HFFc6 (cell line): ENCODE results near the gene TUBGCP6. TPM values are rescaled to one million over a fixed set of nuclear protein-coding genes. Genes with fewer than 3 reads are reported as not detected.

Source experiments
- DNase-seq: peaks from one replicate; pipeline ENCODE4 v3.0.0-alpha.2; 2018
- H3K27ac Mint-ChIP-seq: 2 replicates; pipeline ENCODE4 v1.8.0; 2020; ENCODE audit warnings: mild to moderate bottlenecking, mixed read lengths
- H3K27me3 Mint-ChIP-seq: 2 replicates; pipeline ENCODE4 v1.8.0; 2021; ENCODE audit warnings: mild to moderate bottlenecking, moderate library complexity, mixed read lengths; ENCODE audit not compliant: insufficient read depth
- H3K36me3 Mint-ChIP-seq: 2 replicates; pipeline ENCODE4 v1.8.0; 2021; ENCODE audit warnings: low read depth, mixed read lengths
- H3K4me1 Mint-ChIP-seq: 2 replicates; pipeline ENCODE4 v1.8.0; 2020; ENCODE audit warnings: low read depth, mixed read lengths
- H3K4me3 Mint-ChIP-seq: 2 replicates; pipeline ENCODE4 v1.8.0; 2020; ENCODE audit warnings: mild to moderate bottlenecking, moderate library complexity, mixed read lengths
- H3K9me3 Mint-ChIP-seq: 2 replicates; pipeline ENCODE4 v1.8.0; 2020; ENCODE audit warnings: mild to moderate bottlenecking, mixed read lengths
- total RNA-seq, 6 experiments: library from RNA; stranded (reverse); fragmentation: NEBNext Ultra II Directional; extraction: Animal tissue kit (Norgen Biotek cat#: 25700); gene quantifications; 2 replicates in 1 of 6; 3 replicates in 5 of 6; pipeline ENCODE4 v1.2.3, GENCODE V29; 2021
- TF ChIP-seq, protein P1 (sequence below): fragments of 200-600 bp; sonication (generic); IDR thresholded peaks from 2 replicates; pipeline ENCODE4 v1.5.0; 2021; ENCODE audit warnings: antibody characterized with exemption, mild to moderate bottlenecking

Gene TUBGCP6
- total RNA-seq, 6 experiments from 2014 or later: 20.1 to 26.8 (median 21.7) TPM

- no peak overlapping the region for H3K27ac Mint-ChIP-seq
- H3K9me3 Mint-ChIP-seq: no peaks in the 10 kb centered on the region
- TF ChIP-seq, protein P1, sequence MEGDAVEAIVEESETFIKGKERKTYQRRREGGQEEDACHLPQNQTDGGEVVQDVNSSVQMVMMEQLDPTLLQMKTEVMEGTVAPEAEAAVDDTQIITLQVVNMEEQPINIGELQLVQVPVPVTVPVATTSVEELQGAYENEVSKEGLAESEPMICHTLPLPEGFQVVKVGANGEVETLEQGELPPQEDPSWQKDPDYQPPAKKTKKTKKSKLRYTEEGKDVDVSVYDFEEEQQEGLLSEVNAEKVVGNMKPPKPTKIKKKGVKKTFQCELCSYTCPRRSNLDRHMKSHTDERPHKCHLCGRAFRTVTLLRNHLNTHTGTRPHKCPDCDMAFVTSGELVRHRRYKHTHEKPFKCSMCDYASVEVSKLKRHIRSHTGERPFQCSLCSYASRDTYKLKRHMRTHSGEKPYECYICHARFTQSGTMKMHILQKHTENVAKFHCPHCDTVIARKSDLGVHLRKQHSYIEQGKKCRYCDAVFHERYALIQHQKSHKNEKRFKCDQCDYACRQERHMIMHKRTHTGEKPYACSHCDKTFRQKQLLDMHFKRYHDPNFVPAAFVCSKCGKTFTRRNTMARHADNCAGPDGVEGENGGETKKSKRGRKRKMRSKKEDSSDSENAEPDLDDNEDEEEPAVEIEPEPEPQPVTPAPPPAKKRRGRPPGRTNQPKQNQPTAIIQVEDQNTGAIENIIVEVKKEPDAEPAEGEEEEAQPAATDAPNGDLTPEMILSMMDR: no peak
- DNase-seq: no peak
- H3K36me3 Mint-ChIP-seq: peaks cover 29% of the 10 kb centered on the region
- H3K4me3 Mint-ChIP-seq: no peak overlapping the region
- peaks cover 3% of the 10 kb centered on the region for H3K27me3 Mint-ChIP-seq
- peaks cover 27% of the 10 kb centered on the region for H3K4me1 Mint-ChIP-seq
These were observed 6.1 kb downstream of the TUBGCP6 start for GRCh38 chr22:50238755-50239154.

DNA sequence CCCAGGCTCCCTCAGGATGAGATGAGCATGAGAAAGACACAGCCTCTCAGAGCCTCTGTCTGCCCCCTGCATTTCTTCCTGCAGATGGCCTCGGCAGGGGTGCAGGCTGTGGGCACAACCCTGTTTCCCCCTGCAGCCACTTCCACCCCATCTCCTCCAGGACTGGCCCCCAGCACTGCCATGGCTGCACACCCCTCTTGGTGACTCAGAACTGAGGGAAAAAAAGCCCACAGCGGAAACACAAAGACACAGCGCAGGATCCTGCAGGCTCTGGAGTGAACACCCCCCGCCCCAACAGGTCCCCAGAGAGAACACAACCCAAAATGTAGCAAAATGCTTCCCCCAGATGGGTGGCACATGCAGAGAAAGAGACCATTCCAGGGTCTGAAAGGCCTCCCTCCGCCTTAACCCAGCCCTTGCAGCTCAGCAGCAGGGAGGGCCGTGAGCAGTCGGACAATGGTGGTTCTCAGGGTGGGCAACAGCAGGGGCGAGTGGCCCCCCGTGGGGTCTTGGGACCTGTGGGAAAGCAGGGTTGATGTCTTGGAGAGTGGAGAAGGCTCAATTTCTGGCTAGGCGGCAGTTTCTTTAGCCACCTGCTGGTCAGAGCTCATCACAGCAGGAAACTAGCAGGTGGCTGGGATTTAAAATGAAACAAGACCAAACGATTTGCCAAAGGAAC, 8.0 kb downstream of the TUBGCP6 start:
- no peak for DNase-seq
- Mint-ChIP-seq H3K27ac (no peak overlapping the region), H3K36me3 (peaks cover 24% of the 10 kb centered on the region), H3K4me1 (peaks cover 12% of the 10 kb centered on the region), H3K4me3 (no peak overlapping the region; the same call in 1 of the 2 replicates), H3K27me3 (no peaks in the 10 kb centered on the region; the same call in 1 of the 2 replicates), H3K9me3 (no peaks in the 10 kb centered on the region)
- TF ChIP-seq, protein P1: peak; percentile 79

DNA sequence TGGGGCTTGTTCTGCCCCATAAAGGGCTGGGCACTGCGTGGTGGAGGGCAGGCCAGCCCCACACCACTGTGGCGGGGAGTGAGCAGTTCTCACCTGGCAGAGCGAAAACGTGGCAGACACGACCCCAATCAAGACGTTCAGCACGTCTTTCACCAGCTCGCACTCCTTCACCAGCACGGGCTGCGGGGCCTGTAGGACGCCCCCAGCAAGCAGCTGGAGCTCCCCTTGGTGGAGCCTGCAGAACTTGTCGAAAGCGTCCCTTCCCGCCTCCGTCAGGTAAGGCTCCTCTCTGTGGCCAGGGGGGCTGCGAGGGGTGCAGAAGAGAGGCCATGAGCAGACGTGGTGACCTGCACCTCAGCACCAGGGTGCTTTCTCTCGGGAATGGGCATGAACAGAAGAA, 11.6 kb downstream of the TUBGCP6 start:
- TF ChIP-seq, protein P1: no peak
- Mint-ChIP-seq H3K4me3 (no peak overlapping the region), H3K9me3 (no peaks in the 10 kb centered on the region), H3K4me1 (no peaks in the 10 kb centered on the region), H3K36me3 (peaks cover 30% of the 10 kb centered on the region), H3K27ac (no peak overlapping the region), H3K27me3 (no peaks in the 10 kb centered on the region; the same call in 1 of the 2 replicates)
- DNase-seq: no peak

DNA sequence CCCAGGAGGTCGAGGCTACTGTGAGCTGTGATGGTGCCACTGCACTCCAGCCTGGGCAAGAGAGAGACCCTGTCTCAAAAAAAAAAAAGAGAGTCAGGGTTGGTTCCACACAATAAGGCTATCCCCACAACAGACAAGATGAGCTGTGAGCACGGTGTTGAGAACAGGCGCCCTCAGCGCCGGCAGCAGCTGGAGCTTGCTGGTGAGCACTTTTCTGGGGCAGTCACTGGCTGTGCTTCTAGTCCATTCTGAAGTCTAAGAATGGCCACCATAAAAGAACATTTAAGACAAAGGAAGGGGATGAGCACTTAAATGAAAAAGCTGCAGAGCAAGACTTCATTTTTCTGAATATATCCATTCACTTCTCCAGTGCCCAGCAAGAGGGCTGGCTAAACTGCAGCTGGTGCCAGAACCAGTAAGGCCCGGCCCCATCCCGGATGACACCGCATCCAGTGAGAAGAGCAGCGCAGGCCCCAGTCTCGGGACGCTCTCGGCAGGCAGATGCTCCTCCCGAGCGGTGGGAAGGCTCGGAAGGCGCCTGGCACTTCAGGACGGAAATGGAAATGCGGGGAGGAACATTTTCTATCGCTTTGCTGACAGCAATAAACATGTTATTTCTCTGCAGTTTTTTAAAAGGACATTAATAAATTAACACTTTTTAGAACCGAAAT, 12.2 kb downstream of the TUBGCP6 start:
- Mint-ChIP-seq H3K36me3 (peaks cover 30% of the 10 kb centered on the region), H3K27ac (no peak overlapping the region), H3K9me3 (no peaks in the 10 kb centered on the region), H3K27me3 (no peaks in the 10 kb centered on the region; the same call in 1 of the 2 replicates), H3K4me3 (no peak overlapping the region), H3K4me1 (no peaks in the 10 kb centered on the region)
- DNase-seq: no peak
- TF ChIP-seq, protein P1: no peak

GRCh38 chr22:50229370-50229769, 15.5 kb downstream of the TUBGCP6 start:
- no peaks in the 10 kb centered on the region for H3K4me1 Mint-ChIP-seq
- no peak overlapping the region for H3K27ac Mint-ChIP-seq
- H3K4me3 Mint-ChIP-seq: no peak overlapping the region
- no peaks in the 10 kb centered on the region; the same call in 1 of the 2 replicates for H3K27me3 Mint-ChIP-seq
- TF ChIP-seq, protein P1: no peak
- no peak for DNase-seq
- no peaks in the 10 kb centered on the region for H3K9me3 Mint-ChIP-seq
- H3K36me3 Mint-ChIP-seq: peaks cover 18% of the 10 kb centered on the region
